CD4-positive, alpha-beta memory T cell (primary cell): ENCODE measurements around the gene CCDC9. TPM values are rescaled to one million over a fixed set of nuclear protein-coding genes. Genes with fewer than 3 reads are reported as not detected.

Experiments used
- CTCF ChIA-PET: fragments of 350-600 bp; sonication (Branson Sonifier 250); formaldehyde crosslinking; loops from one replicate; lab custom pipeline; 2021; ENCODE audit warnings: inconsistent platforms; ENCODE audit not compliant: partially characterized antibody; lab: Charles Lee
- POLR2A ChIA-PET: fragments of 350-600 bp; sonication (Branson Sonifier 250); formaldehyde crosslinking; loops from one replicate; lab custom pipeline; 2021; ENCODE audit not compliant: partially characterized antibody; lab: Charles Lee
- DNase-seq, 5 donors: peaks; one replicate each; pipeline versions ENCODE4 v3.0.0 to v3.0.0-alpha.2; 2020 to 2022; ENCODE audit warnings: mixed read lengths in 1 of 5
- H3K27ac ChIP-seq: one replicate; pipeline ENCODE4 v1.7.0; 2013; ENCODE audit warnings: low read depth, low read length
- H3K27me3 ChIP-seq: 2 replicates; pipeline ENCODE4 v1.7.0; 2013; ENCODE audit warnings: mild to moderate bottlenecking, low read length, moderate library complexity; ENCODE audit not compliant: insufficient read depth
- H3K36me3 ChIP-seq: 2 replicates; pipeline ENCODE4 v1.7.0; 2013; ENCODE audit warnings: mild to moderate bottlenecking, low read length, moderate library complexity; ENCODE audit not compliant: insufficient read depth
- H3K4me1 ChIP-seq: 2 replicates; pipeline ENCODE4 v1.7.0; 2013; ENCODE audit warnings: mild to moderate bottlenecking, low read length, moderate library complexity; ENCODE audit not compliant: insufficient read depth
- H3K4me3 ChIP-seq, 2 donors: one replicate each; pipeline ENCODE4 v1.7.0; 2013; ENCODE audit warnings: low read length in 2 of 2, mild to moderate bottlenecking in 1 of 2
- H3K9me3 ChIP-seq, 2 donors: one replicate each; pipeline ENCODE4 v1.7.0; 2013; ENCODE audit warnings: low read length in 2 of 2, control low read depth in 1 of 2; ENCODE audit not compliant: control insufficient read depth in 1 of 2
- H3K27ac Mint-ChIP-seq, 7 donors: one replicate each; pipeline ENCODE4 v1.8.0; 2020 to 2021; ENCODE audit warnings: mixed read lengths in 7 of 7, mild to moderate bottlenecking in 6 of 7, inconsistent platforms in 3 of 7, moderate library complexity in 3 of 7
- H3K27me3 Mint-ChIP-seq, 2 donors: one replicate each; pipeline ENCODE4 v1.8.0; 2020 to 2021; ENCODE audit warnings: mixed read lengths in 2 of 2
- H3K36me3 Mint-ChIP-seq, 2 donors: one replicate each; pipeline ENCODE4 v1.8.0; 2020 to 2021; ENCODE audit warnings: mixed read lengths in 2 of 2, inconsistent platforms in 1 of 2, mild to moderate bottlenecking in 1 of 2
- H3K4me1 Mint-ChIP-seq, 4 donors: one replicate each; pipeline ENCODE4 v1.8.0; 2020 to 2021; ENCODE audit warnings: mixed read lengths in 4 of 4, mild to moderate bottlenecking in 1 of 4
- H3K4me3 Mint-ChIP-seq, 8 donors: one replicate each; pipeline ENCODE4 v1.8.0; 2020 to 2021; ENCODE audit warnings: mixed read lengths in 8 of 8, mild to moderate bottlenecking in 7 of 8, moderate library complexity in 6 of 8, inconsistent platforms in 3 of 8
- H3K9me3 Mint-ChIP-seq, 8 donors: one replicate each; pipeline ENCODE4 v1.8.0; 2020 to 2021; ENCODE audit warnings: mixed read lengths in 8 of 8, mild to moderate bottlenecking in 5 of 8, inconsistent platforms in 3 of 8, moderate library complexity in 1 of 8
- intact Hi-C: fragments of 100-400 bp; cut with micrococcal nuclease; formaldehyde crosslinking; loops from one replicate; pipeline ENCODE4 v1.15.1; 2023
- polyA plus RNA-seq, 2 donors: library from polyadenylated mRNA; unstranded; fragments of 300-500 nt; fragmentation: Illumina TruSeq; gene quantifications; one replicate each; pipeline ENCODE4 v1.2.3, GENCODE V29; 2021
- total RNA-seq, 2 experiments: library from RNA; stranded (reverse); gene quantifications; one replicate each; pipeline ENCODE4 v1.2.3, GENCODE V29; 2021

The CCDC9 gene
- total and polyA plus RNA-seq, 4 experiments from 2014 or later = 4.6 to 40.4 (median 25.7) TPM

DNA sequence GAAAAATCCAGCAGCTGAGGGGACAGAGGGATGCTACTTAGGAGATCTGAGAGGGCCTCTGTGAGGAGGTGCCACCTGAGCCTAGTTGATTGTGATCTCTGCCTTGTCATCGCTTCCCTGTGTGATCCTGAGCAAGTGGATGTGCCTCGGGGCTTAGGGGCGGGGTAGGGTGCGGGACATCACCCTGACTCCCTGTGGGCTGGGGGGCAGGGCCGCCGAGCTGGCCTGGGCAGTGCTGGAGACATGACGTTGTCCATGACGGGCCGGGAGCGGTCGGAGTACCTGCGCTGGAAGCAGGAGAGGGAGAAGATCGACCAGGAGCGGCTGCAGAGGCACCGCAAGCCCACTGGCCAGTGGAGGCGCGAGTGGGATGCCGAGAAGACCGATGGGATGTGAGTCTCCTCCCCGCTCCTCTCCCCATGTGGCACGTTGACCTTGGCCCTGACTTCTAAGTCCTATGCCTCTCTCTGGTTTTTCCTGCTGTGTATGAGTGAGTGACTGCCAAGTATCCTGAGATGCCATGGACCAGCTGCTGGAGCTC, 10.1 kb downstream of the CCDC9 start:
- no peaks in the 10 kb centered on the region for H3K9me3 Mint-ChIP-seq
- H3K36me3 ChIP-seq = peaks cover 27% of the 10 kb centered on the region
- intact Hi-C loops = no loop called here
- ChIA-PET POLR2A (no interaction called here), CTCF (no interaction called here)
- no peaks in the 10 kb centered on the region for H3K9me3 ChIP-seq
- H3K27ac Mint-ChIP-seq = no peak overlapping the region
- H3K4me3 Mint-ChIP-seq = no peak overlapping the region
- no peaks in the 10 kb centered on the region for H3K4me1 ChIP-seq
- no peaks in the 10 kb centered on the region for H3K27me3 ChIP-seq
- H3K36me3 Mint-ChIP-seq = peaks cover 32 to 59% of the 10 kb centered on the region in 2 donors
- H3K27me3 Mint-ChIP-seq = no peaks in the 10 kb centered on the region
- no peak overlapping the region for H3K27ac ChIP-seq
- peaks cover 0 to 3% (median 0%) of the 10 kb centered on the region in 4 donors for H3K4me1 Mint-ChIP-seq
- no peak for DNase-seq
- no peak overlapping the region for H3K4me3 ChIP-seq

DNA sequence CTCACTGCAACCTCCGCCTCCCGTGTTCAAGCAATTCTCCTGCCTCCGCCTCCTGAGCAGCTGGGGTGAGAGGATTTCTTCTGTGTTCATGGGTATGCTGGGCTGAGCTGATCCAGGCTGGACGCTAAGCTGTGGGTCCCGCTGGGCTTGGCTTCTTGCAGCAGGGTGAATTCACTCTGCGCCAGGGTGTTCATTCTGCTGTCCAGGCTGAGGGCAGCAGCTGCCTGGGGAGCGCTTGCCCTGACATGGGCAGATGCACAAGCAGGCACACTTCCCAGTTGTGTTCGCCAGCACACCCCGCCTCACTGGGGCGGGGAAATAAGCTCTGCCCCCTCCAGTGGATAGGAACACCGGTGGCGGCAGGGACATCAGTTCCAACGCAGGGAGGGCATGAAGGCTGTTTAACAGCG, 11.0 kb downstream of the CCDC9 start:
- no peak overlapping the region for H3K27ac Mint-ChIP-seq
- POLR2A ChIA-PET = interaction anchor here (0.6 to 0.9 kb wide), 2 partner anchors 11 to 41 kb away, joined by 3 read pairs; partner anchors contain the start of gene CCDC9
- no peak overlapping the region for H3K27ac ChIP-seq

DNA sequence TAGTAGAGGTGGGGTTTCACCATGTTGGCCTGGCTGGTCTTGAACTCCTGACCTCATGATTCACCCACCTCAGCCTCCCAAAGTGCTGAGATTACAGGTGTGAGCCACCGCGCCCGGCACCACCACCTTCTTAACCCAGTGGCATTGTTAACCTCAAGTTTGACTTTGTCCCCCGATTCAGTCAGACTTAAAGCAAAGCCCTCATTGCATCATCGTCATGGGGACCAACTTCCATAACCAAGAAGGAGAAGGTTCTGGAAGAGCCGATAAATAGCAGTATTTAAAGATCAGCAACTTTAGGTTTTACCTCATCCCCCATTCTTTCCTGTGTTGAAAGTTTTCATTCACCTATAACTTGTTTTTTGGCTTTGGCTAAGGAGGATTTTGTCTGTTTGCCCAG, 11.7 kb downstream of the CCDC9 start:
- Histone ChIP-seq H3K4me3 (no peak overlapping the region), H3K9me3 (no peaks in the 10 kb centered on the region), H3K27me3 (no peaks in the 10 kb centered on the region), H3K27ac (no peak overlapping the region), H3K4me1 (peaks cover 8% of the 10 kb centered on the region), H3K36me3 (peaks cover 27% of the 10 kb centered on the region)
- no peak for DNase-seq
- POLR2A ChIA-PET = interaction anchor here (0.9 kb wide), 1 partner anchor 41 kb away, joined by 3 read pairs; no protein-coding TSS in a partner anchor
- Mint-ChIP-seq H3K27me3 (no peaks in the 10 kb centered on the region), H3K4me1 (peaks cover 7 to 11% (median 8%) of the 10 kb centered on the region in 4 donors), H3K9me3 (no peaks in the 10 kb centered on the region), H3K27ac (no peak overlapping the region), H3K4me3 (no peak overlapping the region), H3K36me3 (peaks cover 32 to 58% of the 10 kb centered on the region in 2 donors)
- intact Hi-C loops = no loop called here
- CTCF ChIA-PET = no interaction called here

More for the DNA sequence above, 11.0 kb downstream of the CCDC9 start:
- DNase-seq = no peak
- Histone ChIP-seq H3K9me3 (no peaks in the 10 kb centered on the region), H3K4me1 (peaks cover 1% of the 10 kb centered on the region), H3K27me3 (no peaks in the 10 kb centered on the region), H3K4me3 (no peak overlapping the region), H3K36me3 (peaks cover 27% of the 10 kb centered on the region)
- H3K27me3 Mint-ChIP-seq = no peaks in the 10 kb centered on the region
- intact Hi-C loops = no loop called here
- no peaks in the 10 kb centered on the region for H3K9me3 Mint-ChIP-seq
- peaks cover 32 to 57% of the 10 kb centered on the region in 2 donors for H3K36me3 Mint-ChIP-seq
- H3K4me3 Mint-ChIP-seq = no peak overlapping the region
- CTCF ChIA-PET = no interaction called here
- H3K4me1 Mint-ChIP-seq = peaks cover 2 to 4% (median 2%) of the 10 kb centered on the region in 4 donors

DNA sequence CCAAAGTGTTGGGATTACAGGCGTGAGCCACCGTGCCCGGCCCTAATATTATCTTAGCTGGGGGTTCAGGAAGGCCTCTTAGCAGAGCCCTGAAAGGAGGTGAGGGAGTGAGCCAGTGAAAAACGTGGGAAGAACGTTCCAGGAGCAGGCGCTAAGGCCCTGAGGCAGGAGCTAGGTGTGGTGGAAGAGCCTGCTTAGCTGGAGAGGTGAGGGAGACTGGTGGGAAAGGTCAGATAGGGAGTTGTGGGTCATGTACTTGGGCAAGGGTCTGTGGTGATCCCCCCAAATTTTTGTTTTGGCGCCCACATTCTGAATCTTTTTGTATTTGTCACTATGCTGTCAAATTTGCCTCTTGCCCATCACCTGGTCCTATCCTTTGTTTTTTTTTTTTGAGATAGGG, 13.3 kb downstream of the CCDC9 start:
- H3K27ac Mint-ChIP-seq = peak overlapping the region in 1 of 7 donors; percentile 44
- no peak for DNase-seq
- H3K4me1 Mint-ChIP-seq = peaks cover 7 to 24% (median 9%) of the 10 kb centered on the region in 4 donors
- H3K27me3 Mint-ChIP-seq = no peaks in the 10 kb centered on the region
- no peak overlapping the region for H3K27ac ChIP-seq
- no peaks in the 10 kb centered on the region for H3K27me3 ChIP-seq
- H3K4me3 ChIP-seq = no peak overlapping the region
- H3K36me3 ChIP-seq = peaks cover 27% of the 10 kb centered on the region
- peak overlapping the region in 2 of 8 donors; percentile 25 to 65 for H3K4me3 Mint-ChIP-seq
- intact Hi-C loops = no loop called here
- no peaks in the 10 kb centered on the region for H3K9me3 ChIP-seq
- peaks cover 10% of the 10 kb centered on the region for H3K4me1 ChIP-seq
- CTCF ChIA-PET = no interaction called here
- no peaks in the 10 kb centered on the region for H3K9me3 Mint-ChIP-seq
- POLR2A ChIA-PET = interaction anchor here (0.8 kb wide), 1 partner anchor 13 kb away, joined by 3 read pairs; the partner anchor contains the start of gene CCDC9
- peaks cover 24 to 60% of the 10 kb centered on the region in 2 donors for H3K36me3 Mint-ChIP-seq

DNA sequence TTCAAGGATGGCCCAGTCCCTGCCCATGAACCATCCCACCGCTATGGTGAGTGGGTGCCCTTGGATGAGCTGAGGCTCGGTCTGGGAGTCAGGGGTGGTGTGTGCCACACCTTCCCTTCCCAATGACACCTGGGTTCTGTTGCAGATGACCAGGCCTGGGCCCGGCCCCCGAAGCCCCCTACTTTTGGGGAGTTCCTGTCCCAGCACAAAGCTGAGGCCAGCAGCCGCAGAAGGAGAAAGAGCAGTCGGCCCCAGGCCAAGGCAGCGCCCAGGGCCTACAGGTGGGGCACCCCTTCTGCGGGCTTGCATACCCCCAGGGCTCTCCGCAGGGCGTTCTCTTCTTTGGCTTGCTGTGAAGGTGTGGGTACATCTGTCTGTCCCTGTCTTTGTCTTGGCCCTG, 14.1 kb downstream of the CCDC9 start:
- ChIA-PET POLR2A (interaction anchor here (1.2 kb wide), 1 partner anchor 13 kb away, joined by 3 read pairs; no protein-coding TSS in a partner anchor), CTCF (no interaction called here)
- Mint-ChIP-seq H3K27me3 (no peaks in the 10 kb centered on the region), H3K36me3 (peaks cover 22 to 58% of the 10 kb centered on the region in 2 donors), H3K9me3 (no peaks in the 10 kb centered on the region), H3K4me3 (no peak overlapping the region), H3K27ac (peak overlapping the region in 2 of 7 donors; percentile 42 to 55), H3K4me1 (peaks cover 8 to 27% (median 11%) of the 10 kb centered on the region in 4 donors)
- H3K4me1 ChIP-seq = peaks cover 14% of the 10 kb centered on the region
- DNase-seq = no peak
- H3K36me3 ChIP-seq = peaks cover 21% of the 10 kb centered on the region
- no peaks in the 10 kb centered on the region for H3K9me3 ChIP-seq
- H3K27me3 ChIP-seq = no peaks in the 10 kb centered on the region
- intact Hi-C loops = no loop called here
- H3K4me3 ChIP-seq = no peak overlapping the region
- no peak overlapping the region for H3K27ac ChIP-seq

DNA sequence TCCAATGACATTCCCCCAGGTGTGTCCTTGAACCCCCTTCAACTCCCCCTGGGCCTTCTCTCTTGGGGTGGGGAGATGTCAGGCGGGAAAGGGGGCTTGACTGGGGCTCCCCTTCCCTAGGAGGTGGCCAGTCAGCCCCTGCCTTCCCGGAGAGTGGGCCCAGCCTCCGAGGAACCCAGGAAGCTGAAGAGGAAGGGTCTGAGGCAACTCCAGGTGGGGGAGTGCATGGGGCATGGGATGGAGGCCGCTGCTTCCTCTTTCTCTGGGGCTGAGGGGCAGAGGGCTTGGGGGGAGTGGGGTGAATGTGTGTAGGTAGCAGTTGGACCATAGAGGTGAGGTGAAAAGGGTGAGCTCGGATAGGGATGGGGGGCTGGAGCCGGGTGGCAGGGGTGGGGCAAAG, 15.6 kb downstream of the CCDC9 start:
- H3K27ac Mint-ChIP-seq = peak overlapping the region in 5 of 7 donors; percentile 19 to 97 (median 59)
- no peak for DNase-seq
- no peaks in the 10 kb centered on the region for H3K9me3 ChIP-seq
- H3K27me3 ChIP-seq = no peaks in the 10 kb centered on the region
- H3K4me1 Mint-ChIP-seq = peaks cover 14 to 33% (median 18%) of the 10 kb centered on the region in 4 donors
- H3K4me3 ChIP-seq = no peak overlapping the region
- no peaks in the 10 kb centered on the region for H3K9me3 Mint-ChIP-seq
- no peak overlapping the region for H3K27ac ChIP-seq
- peak overlapping the region in 2 of 8 donors; percentile 35 to 94 for H3K4me3 Mint-ChIP-seq
- no peaks in the 10 kb centered on the region for H3K27me3 Mint-ChIP-seq
- intact Hi-C loops = no loop called here
- H3K4me1 ChIP-seq = peaks cover 19% of the 10 kb centered on the region
- peaks cover 12% of the 10 kb centered on the region for H3K36me3 ChIP-seq
- POLR2A ChIA-PET = interaction anchor here (0.8 to 1.5 kb wide), 2 partner anchors 16 to 77 kb away, joined by 3 to 9 read pairs; partner anchors contain the start of gene CCDC9
- CTCF ChIA-PET = interaction anchor here (1.6 kb wide), 1 partner anchor 12 kb away, joined by 5 read pairs; no protein-coding TSS in a partner anchor
- peaks cover 12 to 49% of the 10 kb centered on the region in 2 donors for H3K36me3 Mint-ChIP-seq

DNA sequence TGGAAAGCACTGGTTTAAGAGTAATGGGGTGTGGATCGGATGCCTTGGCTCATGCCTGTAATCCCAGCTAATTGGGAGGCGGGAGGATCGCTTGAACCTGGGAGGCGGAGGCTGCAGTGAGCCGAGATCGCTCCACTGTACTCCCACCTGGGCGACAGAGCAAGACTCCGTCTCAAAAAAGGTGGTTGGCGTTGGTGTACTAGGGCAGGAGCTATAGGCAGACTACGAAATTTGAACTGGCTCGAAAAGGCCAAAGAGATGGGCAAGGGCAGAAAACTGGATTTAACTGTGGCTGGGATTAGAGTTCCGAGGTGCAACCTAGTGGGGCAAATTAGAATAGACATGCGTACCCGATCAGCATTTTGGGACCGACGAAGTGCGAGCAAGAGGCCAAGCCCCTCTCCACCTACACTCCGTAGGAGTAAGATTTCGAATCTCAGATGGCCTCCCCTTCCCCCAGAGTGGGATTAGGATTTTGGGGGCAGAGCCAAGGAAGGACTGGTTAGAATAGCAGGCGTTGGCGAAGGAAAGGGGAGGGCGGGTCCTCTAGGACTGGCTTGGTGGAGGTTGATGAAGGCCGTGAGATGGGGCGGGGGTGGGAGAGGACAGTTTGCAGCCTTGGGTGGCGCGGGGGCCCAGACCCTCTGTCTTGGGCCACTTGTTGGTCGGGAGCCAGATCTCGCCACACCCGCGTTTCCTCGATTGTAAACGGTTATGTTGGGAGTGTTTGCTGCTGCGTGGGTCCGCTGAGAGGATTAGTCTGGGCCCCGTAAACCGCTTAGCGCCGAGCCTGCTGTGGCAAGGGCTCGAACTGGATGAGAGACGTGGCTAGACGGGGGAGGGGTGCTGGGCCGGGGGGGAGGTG, 16.4 kb downstream of the CCDC9 start:
- Mint-ChIP-seq H3K27ac (peak overlapping the region; percentile 86 to 99 (median 90)), H3K4me1 (peaks cover 14 to 33% (median 18%) of the 10 kb centered on the region in 4 donors), H3K9me3 (no peaks in the 10 kb centered on the region), H3K36me3 (peaks cover 9 to 45% of the 10 kb centered on the region in 2 donors), H3K4me3 (peak overlapping the region; percentile 59 to 99 (median 95)), H3K27me3 (no peaks in the 10 kb centered on the region)
- Histone ChIP-seq H3K27me3 (no peaks in the 10 kb centered on the region), H3K9me3 (no peaks in the 10 kb centered on the region), H3K4me1 (peaks cover 19% of the 10 kb centered on the region), H3K4me3 (peak overlapping the region; percentile 89 to 100), H3K36me3 (peaks cover 12% of the 10 kb centered on the region), H3K27ac (peak overlapping the region; percentile 96)
- intact Hi-C loops = no loop called here
- ChIA-PET CTCF (interaction anchor here (1.6 kb wide), 1 partner anchor 12 kb away, joined by 5 read pairs; no protein-coding TSS in a partner anchor), POLR2A (interaction anchor here (1.5 to 3.1 kb wide), 2 partner anchors 16 to 28 kb away, joined by 9 to 14 read pairs; partner anchors contain the start of gene CCDC9)
- DNase-seq = no peak
